Activated CD8-positive, alpha-beta memory T cell treated with anti-CD3 and anti-CD28 coated beads, Interleukin-2, amount 50 U/mL, for 24 hours (primary cell): ENCODE measurements around the gene PLEK.
"Not testable (repeated sequence)": the region's sequence is repeated elsewhere in the genome, so short reads cannot be mapped to it uniquely, and the experiment has no call there.

Experiments
- DNase-seq: peaks from one replicate; pipeline ENCODE4 v3.0.0-alpha.2; 2020; ENCODE audit errors: extremely low read depth

The PLEK gene

DNA sequence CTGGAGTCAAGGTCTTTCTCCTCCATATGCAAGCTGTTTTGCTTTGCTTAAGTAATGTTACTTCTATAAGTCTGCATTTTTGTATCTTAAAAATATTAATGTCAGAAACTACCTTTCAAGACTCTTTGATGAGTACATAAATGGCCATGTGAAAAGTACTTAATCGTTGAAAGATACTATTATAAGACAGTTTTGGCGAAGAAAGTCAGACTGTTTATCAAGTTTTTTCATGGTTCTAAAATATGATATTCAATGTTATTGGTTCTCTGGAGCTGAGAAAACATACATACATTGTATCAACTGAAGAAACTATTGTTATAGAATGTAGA lies 76.9 kb downstream of the PLEK start:
- DNase-seq, result no peak

DNA sequence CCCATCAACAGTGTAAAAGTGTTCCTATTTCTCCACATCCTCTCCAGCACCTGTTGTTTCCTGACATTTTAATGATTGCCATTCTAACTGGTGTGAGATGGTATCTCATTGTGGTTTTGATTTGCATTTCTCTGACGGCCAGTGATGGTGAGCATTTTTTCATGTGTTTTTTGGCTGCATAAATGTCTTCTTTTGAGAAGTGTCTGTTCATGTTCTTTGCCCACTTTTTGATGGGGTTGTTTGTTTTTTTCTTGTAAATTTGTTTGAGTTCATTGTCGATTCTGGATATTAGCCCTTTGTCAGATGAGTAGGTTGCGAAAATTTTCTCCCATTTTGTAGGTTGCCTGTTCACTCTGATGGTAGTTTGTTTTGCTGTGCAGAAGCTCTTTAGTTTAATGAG lies 81.3 kb downstream of the PLEK start:
- not testable (repeated sequence) for DNase-seq
